GM18909 (cell line): ENCODE measurements around the gene RAB43.
"Not testable (repeated sequence)": the region's sequence is repeated elsewhere in the genome, so short reads cannot be mapped to it uniquely, and the experiment has no call there.

Experiments
- ATAC-seq: cut with Tn5 transposase; IDR thresholded peaks from one replicate; pipeline ENCODE4 v1.9.1; 2021; ENCODE audit warnings: mild to moderate bottlenecking; ENCODE audit not compliant: unreplicated experiment, poor library complexity

RAB43 gene

GRCh38 chr3:129100274-129100673, 21.3 kb downstream of the RAB43 start:
- ATAC-seq = no peak

DNA sequence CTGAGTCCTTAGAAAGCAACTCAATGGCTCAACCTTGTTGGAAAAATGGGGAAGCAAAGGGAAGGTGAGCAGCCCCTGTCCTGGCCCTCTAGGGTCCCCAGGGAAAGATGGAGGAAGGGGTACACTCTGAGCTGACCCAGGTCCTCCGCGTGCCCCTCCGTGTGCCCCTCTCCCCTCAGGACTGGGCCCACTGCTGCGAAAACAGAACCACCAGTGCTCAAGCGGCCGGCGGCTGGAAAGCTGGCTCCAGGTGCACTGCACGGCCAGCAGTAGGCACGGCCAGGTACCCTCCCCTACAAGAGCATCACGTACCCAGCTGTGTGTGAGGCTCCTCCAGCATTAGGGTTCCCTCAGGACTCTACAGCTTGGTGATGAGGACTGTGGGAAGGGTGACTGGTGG, 26.3 kb downstream of the RAB43 start:
- ATAC-seq = no peak

GRCh38 chr3:129088312-129088711, 33.3 kb downstream of the RAB43 start:
- ATAC-seq = peak; percentile 18

- peak; percentile 57 for ATAC-seq
Measured at GRCh38 chr3:129087904-129088303, 33.7 kb downstream of the RAB43 start.

GRCh38 chr3:129087138-129087702, 34.4 kb downstream of the RAB43 start:
- no peak for ATAC-seq

DNA sequence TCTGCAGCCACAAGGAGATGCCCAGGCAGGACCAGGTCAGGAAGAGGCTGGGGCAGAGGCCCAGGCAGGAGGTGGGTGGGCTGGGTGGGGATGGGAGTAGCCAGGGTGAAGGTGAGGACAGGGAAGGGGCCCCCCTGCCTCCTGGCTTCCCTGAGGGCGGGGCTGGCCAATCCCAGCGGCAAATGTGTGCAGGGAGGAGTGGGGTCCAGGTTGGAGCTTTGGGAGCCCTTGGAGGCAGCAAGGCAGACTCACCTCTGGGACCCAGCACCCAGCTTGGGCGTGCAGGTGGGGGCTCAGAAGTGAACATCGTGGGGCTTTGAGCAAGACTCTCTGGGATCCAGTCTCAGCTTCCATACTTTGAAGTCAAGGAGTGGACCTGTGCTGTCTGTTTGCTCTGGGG, 35.8 kb downstream of the RAB43 start:
- ATAC-seq = no peak

- no peak for ATAC-seq
Measured at GRCh38 chr3:129085165-129085715, 36.4 kb downstream of the RAB43 start.

GRCh38 chr3:129084501-129084900, 37.1 kb downstream of the RAB43 start:
- no peak for ATAC-seq

- no peak for ATAC-seq
Measured at GRCh38 chr3:129082026-129082425, 39.6 kb downstream of the RAB43 start.

DNA sequence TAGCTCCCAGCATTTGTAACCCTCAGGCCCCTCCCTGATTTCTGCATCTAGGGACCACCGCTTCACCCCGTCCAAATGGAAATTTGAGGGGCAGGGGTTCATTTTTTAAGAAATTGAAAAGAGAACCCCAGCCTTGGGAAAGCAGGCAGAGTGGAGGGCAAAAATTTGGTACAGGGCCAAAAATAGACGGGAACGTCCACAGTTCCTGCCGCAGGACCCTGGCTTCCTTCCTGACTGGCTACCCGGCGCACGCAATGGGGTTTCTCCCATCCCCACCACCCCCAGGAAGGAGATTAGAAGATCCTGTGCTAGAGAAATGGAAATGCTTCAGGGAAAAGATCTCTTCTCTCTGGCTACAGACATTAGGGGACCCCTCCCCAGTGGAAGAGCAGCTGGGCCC, 40.1 kb downstream of the RAB43 start:
- no peak for ATAC-seq

DNA sequence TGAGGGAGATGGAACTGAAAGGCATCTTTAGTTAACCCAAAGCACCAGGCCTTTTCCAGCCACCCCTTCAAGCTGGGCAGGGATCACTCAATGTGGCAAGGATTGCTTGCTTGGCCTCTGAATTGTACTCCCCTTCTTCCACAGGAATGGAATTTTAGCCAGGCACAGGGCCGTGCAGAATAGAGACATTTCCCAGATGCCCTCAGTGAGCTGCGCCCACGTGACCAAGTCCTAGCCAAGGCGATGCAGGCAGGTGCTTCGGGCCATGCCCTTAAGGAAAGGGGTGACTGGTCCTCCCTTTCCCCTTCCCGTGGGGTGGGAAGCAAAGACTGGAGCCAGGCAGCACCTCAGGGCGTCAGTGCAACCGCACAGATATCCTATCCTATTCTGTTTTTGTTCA, 43.1 kb downstream of the RAB43 start:
- no peak for ATAC-seq

DNA sequence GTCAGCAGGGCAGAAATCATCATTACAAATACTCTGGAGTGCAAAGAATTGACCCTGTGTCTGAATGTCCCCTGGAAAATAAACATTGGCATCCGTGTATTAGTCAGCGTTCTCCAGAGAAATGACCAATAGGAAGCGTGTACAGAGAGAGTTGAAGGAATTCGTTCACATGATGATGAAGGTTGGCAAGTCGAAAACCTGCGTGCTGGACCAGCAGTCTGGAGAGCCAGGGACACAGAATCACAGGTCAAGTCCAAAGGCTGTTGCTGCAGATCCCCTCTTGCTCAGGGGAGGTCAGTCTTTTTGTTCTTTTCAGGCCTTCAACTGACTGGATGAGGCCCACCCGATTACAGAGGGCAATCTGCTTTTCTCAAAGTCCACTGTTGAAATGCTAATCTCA, 44.4 kb downstream of the RAB43 start:
- ATAC-seq = no peak

- no peak for ATAC-seq
Measured at GRCh38 chr3:129070086-129070885, 51.3 kb downstream of the RAB43 start.

DNA sequence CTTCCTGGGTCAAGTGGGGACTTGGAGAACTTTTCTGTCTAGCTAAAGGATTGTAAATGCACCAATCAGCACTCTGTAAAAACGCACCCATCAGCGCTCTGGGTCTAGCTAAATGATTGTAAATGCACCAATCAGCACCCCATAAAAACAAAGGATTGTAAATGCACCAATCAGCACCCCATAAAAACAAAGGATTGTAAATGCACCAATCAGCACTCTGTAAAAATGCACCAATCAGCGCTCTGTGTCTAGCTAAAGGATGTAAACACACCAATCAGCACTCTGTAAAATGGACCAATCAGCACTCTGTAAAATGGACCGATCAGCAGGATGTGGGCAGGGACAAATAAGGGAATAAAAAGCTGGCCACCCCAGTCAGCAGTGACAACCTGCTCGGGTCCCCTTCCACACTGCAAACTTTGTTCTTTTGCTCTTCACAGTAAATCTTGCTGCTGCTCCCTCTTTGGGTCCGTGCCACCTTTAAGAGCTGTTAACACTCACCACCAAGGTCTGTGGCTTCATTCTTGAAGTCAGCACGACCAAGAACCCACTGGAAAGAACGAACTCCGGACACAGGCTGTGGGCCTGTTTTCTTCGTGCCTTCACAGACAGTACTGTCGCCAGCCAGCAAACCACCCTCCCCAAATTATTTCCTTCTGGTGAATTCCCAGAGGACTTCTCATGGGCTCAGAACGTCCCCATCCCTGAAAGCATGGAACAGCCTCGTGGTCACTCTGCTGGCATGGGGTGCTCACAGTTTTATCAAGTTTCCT, 52.1 kb downstream of the RAB43 start:
- ATAC-seq = not testable (repeated sequence)

DNA sequence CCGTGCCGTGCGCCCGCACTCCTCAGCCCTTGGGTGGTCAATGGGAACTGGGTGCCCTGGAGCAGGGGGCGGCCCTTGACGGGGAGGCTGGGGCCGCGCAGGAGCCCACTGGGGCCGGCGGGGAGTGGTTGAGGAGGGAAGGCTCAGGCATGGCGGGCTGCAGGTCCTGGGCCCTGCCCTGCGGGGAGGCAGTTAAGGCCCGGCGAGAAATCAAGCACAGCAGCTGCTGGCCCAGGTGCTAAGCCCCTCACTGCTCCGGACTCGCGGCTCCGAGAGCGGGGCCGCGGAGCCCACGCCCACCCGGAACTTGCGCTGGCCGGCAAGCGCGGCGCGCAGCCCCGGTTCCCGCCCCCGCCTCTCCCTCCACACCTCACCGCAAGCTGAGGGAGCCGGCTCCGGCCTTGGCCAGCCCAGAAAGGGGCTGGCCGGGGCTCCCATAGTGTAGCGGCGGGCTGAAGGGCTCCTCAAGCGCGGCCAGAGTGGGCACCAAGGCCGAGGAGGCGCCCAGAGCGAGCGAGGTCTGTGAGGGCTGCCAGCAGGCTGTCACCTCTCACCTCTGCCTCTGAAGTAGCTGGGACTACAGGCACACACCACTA, 53.2 kb downstream of the RAB43 start:
- ATAC-seq = no peak

DNA sequence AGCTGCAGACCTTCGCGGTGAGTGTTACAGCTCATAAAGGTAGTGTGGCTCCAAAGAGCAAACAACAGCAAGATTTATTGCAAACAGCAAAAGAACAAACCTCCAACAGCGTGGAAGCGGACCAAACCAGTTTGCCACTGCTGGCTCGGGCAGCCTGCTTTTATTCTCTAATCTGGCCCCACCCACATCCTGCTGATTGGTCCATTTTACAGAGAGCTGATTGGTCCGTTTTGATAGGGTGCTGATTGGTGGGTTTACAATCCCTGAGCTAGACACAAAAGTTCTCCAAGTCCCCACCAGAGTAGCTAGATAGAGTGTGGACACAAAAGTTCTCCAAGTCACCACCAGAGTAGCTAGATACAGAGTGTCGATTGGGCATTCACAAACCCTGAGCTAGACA, 53.9 kb downstream of the RAB43 start:
- ATAC-seq = not testable (repeated sequence)

DNA sequence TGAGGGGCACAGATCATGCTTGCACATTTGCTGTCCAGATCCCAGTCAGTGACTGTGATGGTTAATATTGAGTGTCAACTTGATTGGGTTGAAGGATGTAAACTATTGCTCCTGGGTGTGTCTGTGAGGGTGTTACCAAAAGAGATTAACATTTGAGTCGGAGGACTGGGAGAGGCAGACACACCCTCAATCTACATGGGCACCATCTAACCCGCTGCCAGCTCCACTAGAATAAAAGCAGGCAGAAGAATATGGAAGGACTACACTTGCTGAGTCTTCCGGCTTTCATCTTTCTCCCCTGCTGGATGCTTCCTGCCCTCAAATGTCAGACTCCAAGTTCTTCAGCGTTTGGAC, 55.9 kb downstream of the RAB43 start:
- no peak for ATAC-seq

GRCh38 chr3:129065016-129065719, 56.4 kb downstream of the RAB43 start:
- no peak for ATAC-seq

DNA sequence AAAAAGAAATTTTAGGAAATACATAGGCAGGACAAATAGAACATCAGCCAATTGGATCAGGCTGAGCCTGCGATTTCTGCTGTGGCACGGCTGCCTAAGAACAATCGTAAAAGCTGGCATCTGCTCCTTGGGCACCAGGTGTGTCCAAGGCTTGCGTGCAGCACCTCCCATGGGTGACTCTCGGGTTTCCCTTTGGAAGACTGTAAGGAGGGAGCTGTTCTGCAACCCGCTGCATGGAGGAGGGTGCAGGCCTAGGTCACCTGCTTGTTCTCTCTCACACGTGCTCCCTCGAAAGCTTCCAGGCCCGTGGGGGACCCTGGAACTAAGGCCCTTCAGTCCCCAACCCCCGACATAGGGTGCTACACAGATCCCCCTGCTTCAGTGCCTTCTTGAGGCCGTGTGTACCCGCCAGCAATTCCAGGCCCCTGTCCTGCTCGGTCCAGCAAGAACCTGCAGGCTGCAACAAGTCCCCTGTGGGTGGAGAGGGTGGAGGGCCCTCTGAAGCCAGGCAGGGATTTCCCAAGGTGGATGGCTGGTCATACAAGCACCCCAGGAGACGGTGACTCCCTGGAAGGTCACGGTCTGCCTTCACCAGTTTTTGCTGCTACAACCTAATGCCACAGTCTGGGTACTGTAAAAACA, 57.6 kb downstream of the RAB43 start:
- no peak for ATAC-seq
